GM12875 (cell line): ENCODE measurements around the gene TMEM192.
"Not testable (repeated sequence)": the region's sequence is repeated elsewhere in the genome, so short reads cannot be mapped to it uniquely, and the experiment has no call there.

Experiments used
- H3K4me3 ChIP-seq: one replicate; pipeline ENCODE4 v1.5.1; 2011; ENCODE audit warnings: low read depth, low read length, control low read depth
- TF ChIP-seq, protein P1 (sequence below): IDR thresholded peaks from 2 replicates; pipeline ENCODE4 v1.5.1; 2011; ENCODE audit warnings: low read depth, mild to moderate bottlenecking, control low read depth, inconsistent platforms, low read length, moderate library complexity, borderline replicate concordance; ENCODE audit not compliant: insufficient read depth

TMEM192 gene

DNA sequence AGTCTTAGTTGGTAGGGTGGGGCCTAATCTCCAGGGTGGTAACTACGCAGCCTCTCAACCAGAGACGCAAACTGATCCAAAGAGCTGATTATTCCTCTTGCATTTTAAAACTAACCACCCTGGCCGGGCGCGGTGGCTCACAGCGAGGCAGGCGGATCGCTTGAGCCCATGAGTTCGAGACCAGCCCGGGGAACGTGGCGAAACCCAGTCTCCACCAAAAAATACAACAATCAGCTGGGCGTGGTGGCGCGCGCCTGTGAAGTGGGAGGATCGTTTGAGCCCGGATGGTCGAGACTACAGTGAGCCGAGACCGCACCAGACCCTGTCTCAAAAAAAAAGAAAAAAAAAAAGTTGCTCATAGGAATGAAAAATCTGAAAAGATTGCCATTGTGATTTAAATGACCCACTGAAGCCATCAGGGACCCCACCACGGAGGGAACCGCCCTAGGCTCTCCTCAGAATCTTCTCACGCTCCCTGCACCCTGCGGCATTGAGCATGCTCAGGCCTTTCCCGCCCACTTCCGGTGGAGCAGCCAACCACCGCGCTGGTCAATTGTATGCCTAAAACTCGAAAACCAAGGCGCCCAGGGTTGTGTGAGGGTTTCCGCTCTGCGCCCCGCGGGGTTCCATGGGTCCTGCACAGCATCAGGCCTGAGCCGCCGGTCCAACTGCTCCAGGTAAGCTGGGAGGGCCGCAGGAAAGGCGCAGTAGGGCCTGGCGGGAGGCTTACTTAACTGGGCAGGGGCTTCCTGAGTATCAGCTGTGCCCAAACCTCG, 81.0 kb downstream of the TMEM192 start, which contains the start of gene TRIM60:
Gene TRIM60, plus strand, starts transcription at position 564 of the 776 bp plus-strand sequence. CDS start 8,074 bp downstream, outside the sequence.
- TF ChIP-seq, protein P1, sequence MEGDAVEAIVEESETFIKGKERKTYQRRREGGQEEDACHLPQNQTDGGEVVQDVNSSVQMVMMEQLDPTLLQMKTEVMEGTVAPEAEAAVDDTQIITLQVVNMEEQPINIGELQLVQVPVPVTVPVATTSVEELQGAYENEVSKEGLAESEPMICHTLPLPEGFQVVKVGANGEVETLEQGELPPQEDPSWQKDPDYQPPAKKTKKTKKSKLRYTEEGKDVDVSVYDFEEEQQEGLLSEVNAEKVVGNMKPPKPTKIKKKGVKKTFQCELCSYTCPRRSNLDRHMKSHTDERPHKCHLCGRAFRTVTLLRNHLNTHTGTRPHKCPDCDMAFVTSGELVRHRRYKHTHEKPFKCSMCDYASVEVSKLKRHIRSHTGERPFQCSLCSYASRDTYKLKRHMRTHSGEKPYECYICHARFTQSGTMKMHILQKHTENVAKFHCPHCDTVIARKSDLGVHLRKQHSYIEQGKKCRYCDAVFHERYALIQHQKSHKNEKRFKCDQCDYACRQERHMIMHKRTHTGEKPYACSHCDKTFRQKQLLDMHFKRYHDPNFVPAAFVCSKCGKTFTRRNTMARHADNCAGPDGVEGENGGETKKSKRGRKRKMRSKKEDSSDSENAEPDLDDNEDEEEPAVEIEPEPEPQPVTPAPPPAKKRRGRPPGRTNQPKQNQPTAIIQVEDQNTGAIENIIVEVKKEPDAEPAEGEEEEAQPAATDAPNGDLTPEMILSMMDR, result no peak
- no peak within 1 kb of the TSS for H3K4me3 ChIP-seq

DNA sequence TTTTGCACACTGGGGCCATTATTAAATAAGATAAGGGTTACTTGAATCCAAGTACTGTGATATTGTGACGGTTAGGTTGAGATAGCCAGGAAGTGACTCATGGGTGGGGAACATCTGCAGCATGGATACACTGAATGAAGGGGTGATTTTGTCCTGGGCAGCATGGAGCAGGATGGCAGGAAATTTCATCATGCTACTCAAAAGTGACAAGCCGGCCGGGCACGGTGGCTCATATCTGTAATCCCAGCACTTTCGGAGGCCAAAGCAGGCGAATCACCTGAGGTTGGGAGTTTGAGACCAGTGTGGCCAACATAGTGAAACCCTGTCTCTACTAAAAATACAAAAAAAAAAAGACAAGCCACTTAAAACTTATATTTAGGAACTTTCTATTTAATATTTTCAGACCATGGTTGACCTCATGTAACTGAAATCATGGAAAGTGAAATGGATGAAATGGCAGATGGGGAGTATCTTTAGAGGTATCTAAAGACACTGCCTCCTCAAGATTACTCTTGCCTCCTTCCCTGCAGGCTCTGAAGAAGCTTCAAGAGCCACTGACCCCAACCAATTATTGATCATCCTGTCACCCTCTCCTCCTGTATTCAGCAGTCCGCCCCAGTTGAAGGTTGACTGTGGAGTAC, 84.8 kb downstream of the TMEM192 start:
- TF ChIP-seq, protein P1, result no peak
- H3K4me3 ChIP-seq, result no peak overlapping the region

DNA sequence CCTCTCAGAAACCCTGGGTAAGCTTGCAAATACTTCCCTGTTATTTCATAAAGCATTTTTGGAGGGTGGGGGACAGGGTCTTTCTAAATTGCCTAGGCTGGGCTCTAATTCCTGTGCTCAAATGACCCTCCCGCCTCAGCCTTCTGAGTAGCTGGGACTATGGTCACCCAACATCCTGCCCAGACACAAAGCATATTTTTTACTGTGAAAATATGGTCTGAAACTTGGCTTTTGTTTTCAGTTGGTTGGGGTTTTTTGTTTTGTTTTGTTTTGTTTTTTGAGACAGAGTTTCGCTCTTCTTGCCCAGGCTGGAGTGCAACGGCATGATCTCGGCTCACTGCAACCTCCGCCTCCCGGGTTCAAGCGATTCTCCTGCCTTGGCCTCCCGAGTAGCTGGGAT, 86.9 kb downstream of the TMEM192 start:
- not testable (repeated sequence) for H3K4me3 ChIP-seq
